Activated effector memory CD4-positive, alpha-beta T cell treated with anti-CD3 and anti-CD28 coated beads, Interleukin-2, amount 50 U/mL, for 16 hours (primary cell): ENCODE measurements around the gene ICA1L.
"Not testable (repeated sequence)": the region's sequence is repeated elsewhere in the genome, so short reads cannot be mapped to it uniquely, and the experiment has no call there.

Source experiments
- DNase-seq: peaks from one replicate; pipeline ENCODE4 v3.0.0-alpha.2; 2020

ICA1L gene

GRCh38 chr2:202871300-202872141, at the start of gene ICA1L:
TSS of gene ICA1L (minus strand) at chr2:202871766. CDS start at chr2:202829009, 42,757 bp downstream.
- DNase-seq, result peak; percentile 82

- DNase-seq, result no peak
Observed at GRCh38 chr2:202918860-202919259, 47.3 kb upstream of the ICA1L start.

- DNase-seq, result peak; percentile 67
Observed at GRCh38 chr2:202912342-202913201, 41.0 kb upstream of the ICA1L start.

- DNase-seq, result peak; percentile 96
Observed at GRCh38 chr2:202911512-202912341, 40.2 kb upstream of the ICA1L start, which contains the start of the genes CARF and WDR12. TSS of gene CARF (plus strand) at chr2:202912275. CDS start at chr2:202941903, 29,628 bp downstream. TSS of gene WDR12 (minus strand) at chr2:202911673. CDS start at chr2:202911476, 197 bp downstream.

GRCh38 chr2:202911203-202911511, 39.6 kb upstream of the ICA1L start:
- no peak for DNase-seq

GRCh38 chr2:202910698-202911097, 39.1 kb upstream of the ICA1L start:
- no peak for DNase-seq

GRCh38 chr2:202910250-202910649, 38.7 kb upstream of the ICA1L start:
- DNase-seq, result not testable (repeated sequence)

- no peak for DNase-seq
Observed at GRCh38 chr2:202909394-202910192, 38.0 kb upstream of the ICA1L start.

GRCh38 chr2:202908186-202908585, 36.6 kb upstream of the ICA1L start:
- no peak for DNase-seq

GRCh38 chr2:202905507-202905906, 33.9 kb upstream of the ICA1L start:
- DNase-seq, result not testable (repeated sequence)

- no peak for DNase-seq
Observed at GRCh38 chr2:202885190-202885589, 13.6 kb upstream of the ICA1L start.

- DNase-seq, result no peak
Observed at GRCh38 chr2:202883987-202884675, 12.6 kb upstream of the ICA1L start.

- no peak for DNase-seq
Observed at GRCh38 chr2:202881570-202881969, 10.0 kb upstream of the ICA1L start.

- no peak for DNase-seq
Observed at GRCh38 chr2:202877699-202878098, 6.1 kb upstream of the ICA1L start.

GRCh38 chr2:202870431-202871299, 901 bp downstream of the ICA1L start:
- peak; percentile 86 for DNase-seq

GRCh38 chr2:202861987-202862386, 9.6 kb downstream of the ICA1L start:
- no peak for DNase-seq

- no peak for DNase-seq
Observed at GRCh38 chr2:202858601-202859000, 13.0 kb downstream of the ICA1L start.

- DNase-seq, result not testable (repeated sequence)
Observed at GRCh38 chr2:202849343-202849742, 22.2 kb downstream of the ICA1L start.

- DNase-seq, result no peak
Observed at GRCh38 chr2:202848813-202849212, 22.8 kb downstream of the ICA1L start.
